ENCODE data around the gene BLOC1S5.

The BLOC1S5 gene

GRCh38 chr6:7974938-7975763, 89.0 kb downstream of the BLOC1S5 start:
- no CpG with 5 or more reads among the region's 18 CpGs for WGBS (ENCODE audit: insufficient coverage, insufficient read length)
- Histone ChIP-seq H3K27ac (ENCODE audit: low read length) (no peak overlapping the region), H3K27me3 (ENCODE audit: control insufficient read depth, insufficient read depth, low read length) (no peaks in the 10 kb centered on the region), H3K4me1 (ENCODE audit: control insufficient read depth, insufficient read depth, low read length) (no peaks in the 10 kb centered on the region), H3K9me3 (ENCODE audit: control insufficient read depth, insufficient read depth, low read length) (no peaks in the 10 kb centered on the region), H3K4me3 (ENCODE audit: low read length) (no peak overlapping the region), H3K36me3 (ENCODE audit: control insufficient read depth, insufficient read depth, low read length) (no peaks in the 10 kb centered on the region)
- no peak for DNase-seq (ENCODE audit: low read depth, low spot score)

GRCh38 chr6:7974565-7974937, 89.6 kb downstream of the BLOC1S5 start:
- no CpG with 5 or more reads among the region's 5 CpGs for whole genome bisulfite sequencing (ENCODE audit: insufficient coverage, insufficient read length)
- no peak for DNase-seq (ENCODE audit: low read depth, low spot score)
- H3K27ac ChIP-seq (ENCODE audit: low read length) = no peak overlapping the region
- no peaks in the 10 kb centered on the region for H3K27me3 ChIP-seq (ENCODE audit: control insufficient read depth, insufficient read depth, low read length)
- H3K4me3 ChIP-seq (ENCODE audit: low read length) = no peak overlapping the region
- H3K36me3 ChIP-seq (ENCODE audit: control insufficient read depth, insufficient read depth, low read length) = no peaks in the 10 kb centered on the region
- no peaks in the 10 kb centered on the region for H3K9me3 ChIP-seq (ENCODE audit: control insufficient read depth, insufficient read depth, low read length)
- no peaks in the 10 kb centered on the region for H3K4me1 ChIP-seq (ENCODE audit: control insufficient read depth, insufficient read depth, low read length)

- no peak overlapping the region for H3K4me3 ChIP-seq (ENCODE audit: low read length)
- H3K27me3 ChIP-seq (ENCODE audit: control insufficient read depth, insufficient read depth, low read length) = no peaks in the 10 kb centered on the region
- H3K4me1 ChIP-seq (ENCODE audit: control insufficient read depth, insufficient read depth, low read length) = no peaks in the 10 kb centered on the region
- no peaks in the 10 kb centered on the region for H3K36me3 ChIP-seq (ENCODE audit: control insufficient read depth, insufficient read depth, low read length)
- no peaks in the 10 kb centered on the region for H3K9me3 ChIP-seq (ENCODE audit: control insufficient read depth, insufficient read depth, low read length)
- WGBS (ENCODE audit: insufficient coverage, insufficient read length) = no CpG with 5 or more reads among the region's 2 CpGs
- DNase-seq (ENCODE audit: low read depth, low spot score) = no peak
- H3K27ac ChIP-seq (ENCODE audit: low read length) = no peak overlapping the region
Measured at GRCh38 chr6:7973584-7973983, 90.6 kb downstream of the BLOC1S5 start.

- H3K27ac ChIP-seq (ENCODE audit: low read length) = no peak overlapping the region
- no peaks in the 10 kb centered on the region for H3K36me3 ChIP-seq (ENCODE audit: control insufficient read depth, insufficient read depth, low read length)
- WGBS (ENCODE audit: insufficient coverage, insufficient read length) = no CpG with 5 or more reads among the region's 2 CpGs
- H3K4me3 ChIP-seq (ENCODE audit: low read length) = no peak overlapping the region
- no peaks in the 10 kb centered on the region for H3K4me1 ChIP-seq (ENCODE audit: control insufficient read depth, insufficient read depth, low read length)
- H3K9me3 ChIP-seq (ENCODE audit: control insufficient read depth, insufficient read depth, low read length) = no peaks in the 10 kb centered on the region
- no peaks in the 10 kb centered on the region for H3K27me3 ChIP-seq (ENCODE audit: control insufficient read depth, insufficient read depth, low read length)
- no peak for DNase-seq (ENCODE audit: low read depth, low spot score)
Measured at GRCh38 chr6:7971499-7971898, 92.7 kb downstream of the BLOC1S5 start.

- H3K4me3 ChIP-seq (ENCODE audit: low read length) = no peak overlapping the region
- DNase-seq (ENCODE audit: low read depth, low spot score) = no peak
- H3K9me3 ChIP-seq (ENCODE audit: control insufficient read depth, insufficient read depth, low read length) = no peaks in the 10 kb centered on the region
- no peaks in the 10 kb centered on the region for H3K36me3 ChIP-seq (ENCODE audit: control insufficient read depth, insufficient read depth, low read length)
- no peaks in the 10 kb centered on the region for H3K27me3 ChIP-seq (ENCODE audit: control insufficient read depth, insufficient read depth, low read length)
- H3K27ac ChIP-seq (ENCODE audit: low read length) = no peak overlapping the region
- H3K4me1 ChIP-seq (ENCODE audit: control insufficient read depth, insufficient read depth, low read length) = no peaks in the 10 kb centered on the region
- no CpG with 5 or more reads among the region's 3 CpGs for WGBS (ENCODE audit: insufficient coverage, insufficient read length)
Measured at GRCh38 chr6:7970616-7971015, 93.6 kb downstream of the BLOC1S5 start.
